Coronary artery (tissue), 2 donors: ENCODE results near the gene TANC2.

ENCODE experiments used
- DNase-seq: peaks from one replicate; pipeline ENCODE4 v3.0.0-alpha.2; 2017; ENCODE audit warnings: low spot score
- H3K27ac ChIP-seq, 2 donors: fragments of 200-600 bp; sonication (generic); one replicate each; pipeline ENCODE4 v1.5.1; 2016 to 2019
- H3K4me3 ChIP-seq: fragments of 200-600 bp; sonication (generic); 2 replicates; pipeline ENCODE4 v1.5.1; 2016; ENCODE audit warnings: mild to moderate bottlenecking, moderate library complexity
- CTCF ChIP-seq: fragments of 200-600 bp; sonication (generic); IDR thresholded peaks from one replicate; pipeline ENCODE4 v1.5.1; 2019; ENCODE audit warnings: antibody characterized with exemption

TANC2 gene

GRCh38 chr17:62964506-62964905 is 1.5 kb upstream of the TANC2 start:
- Histone ChIP-seq H3K27ac (no peak overlapping the region), H3K4me3 (no peak overlapping the region)
- TF ChIP-seq CTCF: no peak
- DNase-seq: no peak

- Histone ChIP-seq H3K4me3 (peak overlapping the region; percentile 99), H3K27ac (peak overlapping the region; percentile 55 to 90)
- TF ChIP-seq CTCF: no peak
- DNase-seq: no peak
Measured at GRCh38 chr17:62965174-62965685, 805 bp upstream of the TANC2 start.

- H3K4me3 ChIP-seq: peak overlapping the region; percentile 99
- peak overlapping the region; percentile 74 to 90 for H3K27ac ChIP-seq
- no peak for DNase-seq
- TF ChIP-seq CTCF: no peak
Measured at GRCh38 chr17:62966426-62967204, 580 bp downstream of the TANC2 start.

GRCh38 chr17:62967205-62967529 is 1.1 kb downstream of the TANC2 start:
- peak overlapping the region; percentile 99 for H3K4me3 ChIP-seq
- DNase-seq: no peak
- H3K27ac ChIP-seq: no peak overlapping the region
- TF ChIP-seq CTCF: no peak

- no peak overlapping the region for H3K4me3 ChIP-seq
- no peak for TF ChIP-seq CTCF
- no peak for DNase-seq
- H3K27ac ChIP-seq: no peak overlapping the region
Measured at GRCh38 chr17:62968445-62968923, 2.4 kb downstream of the TANC2 start.

GRCh38 chr17:62970610-62971009 is 4.6 kb downstream of the TANC2 start:
- Histone ChIP-seq H3K4me3 (no peak overlapping the region), H3K27ac (no peak overlapping the region)
- TF ChIP-seq CTCF: no peak
- no peak for DNase-seq

GRCh38 chr17:62971853-62972252 is 5.8 kb downstream of the TANC2 start:
- H3K27ac ChIP-seq: no peak overlapping the region
- DNase-seq: no peak
- no peak for TF ChIP-seq CTCF
- no peak overlapping the region for H3K4me3 ChIP-seq
